Gastrocnemius medialis (tissue), 4 donors: ENCODE measurements around the gene RUSF1.

Source experiments
- CTCF ChIP-seq, 5 experiments: fragments of 450-650 bp in 3 of 5; fragments of 200-600 bp in 2 of 5; sonication (generic) in 2 of 5; IDR thresholded peaks in 4 of 5; conservative IDR thresholded peaks in 1 of 5; 1 replicate in 4 of 5; 2 replicates in 1 of 5; pipeline ENCODE4 v1.5.1; 2016 to 2019; ENCODE audit warnings: antibody characterized with exemption in 5 of 5, mild to moderate bottlenecking in 3 of 5, moderate library complexity in 3 of 5
- POLR2A ChIP-seq, 2 donors: fragments of 450-650 bp; IDR thresholded peaks; one replicate each; pipeline ENCODE4 v1.6.1; 2017; ENCODE audit warnings: antibody characterized with exemption in 2 of 2, mild to moderate bottlenecking in 2 of 2, moderate library complexity in 2 of 2

GRCh38 chr16:31464781-31465260, 43.4 kb downstream of the RUSF1 start:
- TF ChIP-seq CTCF (IDR thresholded peaks at IDR 0.05 in 4 of 5, conservative IDR thresholded peaks at IDR 0.05 in 1 of 5) (no peak), POLR2A (IDR thresholded peaks at IDR 0.05) (no peak)
